A673 (cell line): ENCODE results near the gene LRP1-AS. TPM values are rescaled to one million over a fixed set of nuclear protein-coding genes. Genes with fewer than 3 reads are reported as not detected.

Experiments
- BruUV-seq: library from RNA; stranded (reverse); fragments of 400-500 nt; replicated peaks from 2 replicates; lab custom pipeline; 2021; lab: Mats Ljungman, UMichigan
- CTCF ChIA-PET: fragments of 300-600 bp; sonication (Branson Sonifier 250); formaldehyde crosslinking; loops from one replicate; lab custom pipeline; 2022; ENCODE audit warnings: antibody characterized with exemption; lab: Charles Lee
- POLR2A ChIA-PET: fragments of 300-600 bp; sonication (Branson Sonifier 250); formaldehyde crosslinking; loops from one replicate; lab custom pipeline; 2022; ENCODE audit warnings: antibody characterized with exemption; ENCODE audit not compliant: low non-redundant PET; lab: Charles Lee
- DNase-seq: peaks from one replicate; pipeline ENCODE4 v3.0.0-alpha.2; 2015; ENCODE audit warnings: low spot score
- H3K27ac ChIP-seq: fragments of 200-600 bp; sonication (generic); 2 replicates; pipeline ENCODE4 v1.5.1; 2016; ENCODE audit warnings: mixed run types, low read depth, mild to moderate bottlenecking, mixed read lengths, antibody characterized with exemption, low read length; ENCODE audit not compliant: poor library complexity, severe bottlenecking
- H3K27me3 ChIP-seq: fragments of 200-600 bp; sonication (generic); replicated peaks from 2 replicates; pipeline ENCODE4 v1.6.1; 2017; ENCODE audit warnings: mixed run types, low read depth, mild to moderate bottlenecking, mixed read lengths, antibody characterized with exemption, low read length; ENCODE audit not compliant: insufficient read depth, poor library complexity
- H3K36me3 ChIP-seq: fragments of 200-600 bp; sonication (generic); 2 replicates; pipeline ENCODE4 v1.6.1; 2016; ENCODE audit warnings: mixed run types, mild to moderate bottlenecking, mixed read lengths, antibody characterized with exemption, low read length; ENCODE audit not compliant: insufficient read depth, poor library complexity, severe bottlenecking
- H3K4me1 ChIP-seq: fragments of 200-600 bp; sonication (generic); 2 replicates; pipeline ENCODE4 v1.6.1; 2017; ENCODE audit warnings: mixed run types, mild to moderate bottlenecking, mixed read lengths, antibody characterized with exemption, low read length; ENCODE audit not compliant: insufficient read depth, poor library complexity, severe bottlenecking
- H3K4me3 ChIP-seq: fragments of 200-600 bp; sonication (generic); 2 replicates; pipeline ENCODE4 v1.5.1; 2016; ENCODE audit warnings: low read depth, mixed run types, mild to moderate bottlenecking, mixed read lengths, low read length; ENCODE audit not compliant: poor library complexity, severe bottlenecking
- H3K9me3 ChIP-seq: fragments of 200-600 bp; sonication (generic); 2 replicates; pipeline ENCODE4 v1.6.1; 2016; ENCODE audit warnings: mixed run types, low read depth, mild to moderate bottlenecking, mixed read lengths, antibody characterized with exemption, low read length; ENCODE audit not compliant: poor library complexity, severe bottlenecking
- EZH2 ChIP-seq: fragments of 200-600 bp; sonication (generic); IDR thresholded peaks from 2 replicates; pipeline ENCODE4 v1.6.1; 2017; ENCODE audit warnings: borderline replicate concordance, low read depth, mild to moderate bottlenecking, mixed read lengths, antibody characterized with exemption, low read length; ENCODE audit not compliant: poor library complexity, severe bottlenecking
- intact Hi-C: fragments of 100-400 bp; cut with micrococcal nuclease; formaldehyde crosslinking; loops from one replicate; pipeline ENCODE4 v1.10.0; 2022; ENCODE audit not compliant: unreplicated experiment
- total RNA-seq: library from RNA; stranded (reverse); gene quantifications from 2 replicates; pipeline ENCODE4 v1.2.3, GENCODE V29; 2021
- TF ChIP-seq, protein P1 (sequence below): fragments of 300-800, 200-600 bp; sonication (generic); conservative IDR thresholded peaks from 2 replicates; pipeline ENCODE4 v1.5.1; 2017; ENCODE audit warnings: low read depth, mild to moderate bottlenecking, antibody characterized with exemption, low read length, moderate library complexity, mixed read lengths

LRP1-AS gene
- total RNA-seq, 1 experiment from 2014 or later = not detected

DNA sequence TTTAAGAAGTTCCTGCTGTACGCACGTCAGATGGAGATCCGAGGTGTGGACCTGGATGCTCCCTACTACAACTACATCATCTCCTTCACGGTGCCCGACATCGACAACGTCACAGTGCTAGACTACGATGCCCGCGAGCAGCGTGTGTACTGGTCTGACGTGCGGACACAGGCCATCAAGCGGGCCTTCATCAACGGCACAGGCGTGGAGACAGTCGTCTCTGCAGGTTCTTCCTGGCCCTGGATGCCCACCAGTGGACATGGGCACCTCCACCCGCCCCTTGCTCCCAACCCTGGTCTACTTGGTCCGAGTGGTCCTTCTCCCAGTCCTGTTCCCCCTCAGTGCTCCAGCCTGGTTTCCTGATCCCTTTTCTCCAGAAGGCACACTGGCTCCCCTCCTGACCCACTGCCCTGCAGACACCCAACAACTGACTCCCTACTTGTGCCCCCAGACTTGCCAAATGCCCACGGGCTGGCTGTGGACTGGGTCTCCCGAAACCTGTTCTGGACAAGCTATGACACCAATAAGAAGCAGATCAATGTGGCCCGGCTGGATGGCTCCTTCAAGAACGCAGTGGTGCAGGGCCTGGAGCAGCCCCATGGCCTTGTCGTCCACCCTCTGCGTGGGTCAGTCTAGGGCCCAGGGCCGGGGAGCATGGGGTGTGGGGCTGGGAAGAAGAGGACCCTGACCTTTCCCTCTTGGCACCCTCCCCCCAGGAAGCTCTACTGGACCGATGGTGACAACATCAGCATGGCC lies 32.1 kb upstream of the LRP1-AS start:
- intact Hi-C loops = loop anchor here (5.0 to 10.0 kb wide), 2 partner anchors 172 to 425 kb away; partner anchors contain the start of genes PRIM1 and ZBTB39
- H3K27ac ChIP-seq = no peak overlapping the region
- H3K4me1 ChIP-seq = no peaks in the 10 kb centered on the region
- H3K9me3 ChIP-seq = no peaks in the 10 kb centered on the region
- TF ChIP-seq, protein P1, sequence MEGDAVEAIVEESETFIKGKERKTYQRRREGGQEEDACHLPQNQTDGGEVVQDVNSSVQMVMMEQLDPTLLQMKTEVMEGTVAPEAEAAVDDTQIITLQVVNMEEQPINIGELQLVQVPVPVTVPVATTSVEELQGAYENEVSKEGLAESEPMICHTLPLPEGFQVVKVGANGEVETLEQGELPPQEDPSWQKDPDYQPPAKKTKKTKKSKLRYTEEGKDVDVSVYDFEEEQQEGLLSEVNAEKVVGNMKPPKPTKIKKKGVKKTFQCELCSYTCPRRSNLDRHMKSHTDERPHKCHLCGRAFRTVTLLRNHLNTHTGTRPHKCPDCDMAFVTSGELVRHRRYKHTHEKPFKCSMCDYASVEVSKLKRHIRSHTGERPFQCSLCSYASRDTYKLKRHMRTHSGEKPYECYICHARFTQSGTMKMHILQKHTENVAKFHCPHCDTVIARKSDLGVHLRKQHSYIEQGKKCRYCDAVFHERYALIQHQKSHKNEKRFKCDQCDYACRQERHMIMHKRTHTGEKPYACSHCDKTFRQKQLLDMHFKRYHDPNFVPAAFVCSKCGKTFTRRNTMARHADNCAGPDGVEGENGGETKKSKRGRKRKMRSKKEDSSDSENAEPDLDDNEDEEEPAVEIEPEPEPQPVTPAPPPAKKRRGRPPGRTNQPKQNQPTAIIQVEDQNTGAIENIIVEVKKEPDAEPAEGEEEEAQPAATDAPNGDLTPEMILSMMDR = no peak
- no peak for TF ChIP-seq EZH2
- DNase-seq = no peak
- ChIA-PET CTCF (no interaction called here), POLR2A (no interaction called here)
- no peak overlapping the region for H3K4me3 ChIP-seq
- H3K27me3 ChIP-seq = no peaks in the 10 kb centered on the region
- H3K36me3 ChIP-seq = peaks cover 13% of the 10 kb centered on the region
- no TSS peak for BruUV-seq

GRCh38 chr12:57178213-57178612 lies 30.8 kb upstream of the LRP1-AS start:
- TF ChIP-seq, protein P1 = no peak
- no peak for TF ChIP-seq EZH2
- CTCF ChIA-PET = no interaction called here
- H3K27ac ChIP-seq = no peak overlapping the region

GRCh38 chr12:57177354-57177753 lies 29.9 kb upstream of the LRP1-AS start:
- Histone ChIP-seq H3K27me3 (no peaks in the 10 kb centered on the region), H3K4me1 (no peaks in the 10 kb centered on the region), H3K4me3 (no peak overlapping the region), H3K27ac (no peak overlapping the region), H3K9me3 (no peaks in the 10 kb centered on the region), H3K36me3 (peaks cover 8% of the 10 kb centered on the region)
- DNase-seq = no peak
- intact Hi-C loops = no loop called here
- CTCF ChIA-PET = no interaction called here
- no peak for TF ChIP-seq EZH2
- TF ChIP-seq, protein P1 = no peak
- no TSS peak for BruUV-seq
- POLR2A ChIA-PET = no interaction called here

More at GRCh38 chr12:57178213-57178612, 30.8 kb upstream of the LRP1-AS start:
- POLR2A ChIA-PET = no interaction called here
- intact Hi-C loops = no loop called here
- H3K9me3 ChIP-seq = no peaks in the 10 kb centered on the region
- no peaks in the 10 kb centered on the region for H3K27me3 ChIP-seq
- H3K36me3 ChIP-seq = peaks cover 8% of the 10 kb centered on the region
- no peaks in the 10 kb centered on the region for H3K4me1 ChIP-seq
- no TSS peak for BruUV-seq
- DNase-seq = no peak
- no peak overlapping the region for H3K4me3 ChIP-seq
